Measurements from ENCODE around the gene PLD3.

- TF ChIP-seq POLR2A (IDR thresholded peaks at IDR 0.05; ENCODE audit: low read depth, low read length): no peak
- no peak for TF ChIP-seq POLR2AphosphoS5 (IDR thresholded peaks at IDR 0.05; ENCODE audit: low read depth, low read length)
- TF ChIP-seq TAF1 (IDR thresholded peaks at IDR 0.05; ENCODE audit: borderline replicate concordance, low read depth, low read length): no peak
These were observed 13.4 kb upstream of the PLD3 start for GRCh38 chr19:40335101-40335500.
